GM13977 (cell line): ENCODE results near the gene SYS1.

Experiments
- DNase-seq: peaks from one replicate; pipeline ENCODE4 v3.0.0; 2012; ENCODE audit warnings: low spot score
- CTCF ChIP-seq: IDR thresholded peaks from 2 replicates; pipeline ENCODE4 v1.5.1; 2012; ENCODE audit warnings: mild to moderate bottlenecking, control low read depth; ENCODE audit not compliant: insufficient read depth; ENCODE audit errors: extremely low read depth, missing control alignments
- in situ Hi-C: fragments of 300-500 bp; cut with MboI; formaldehyde crosslinking; loops from one replicate; pipeline ENCODE4 v1.12.0; 2022; ENCODE audit warnings: low sequenced_read_pairs, low pct_unique_long_range_greater_than_20kb, mixed read lengths, inconsistent platforms; ENCODE audit not compliant: unreplicated experiment

SYS1 gene

GRCh38 chr20:45329497-45330319, 33.2 kb upstream of the SYS1 start:
- DNase-seq: no peak
- no peak for TF ChIP-seq CTCF
- in situ Hi-C loops: no loop called here

GRCh38 chr20:45330476-45330875, 32.5 kb upstream of the SYS1 start:
- in situ Hi-C loops: no loop called here

GRCh38 chr20:45336530-45337366, 26.2 kb upstream of the SYS1 start:
- in situ Hi-C loops: no loop called here
- no peak for TF ChIP-seq CTCF

More at GRCh38 chr20:45330476-45330875, 32.5 kb upstream of the SYS1 start:
- DNase-seq: no peak
- TF ChIP-seq CTCF: no peak

GRCh38 chr20:45337367-45338120, 25.4 kb upstream of the SYS1 start:
- in situ Hi-C loops: no loop called here
- DNase-seq: no peak
- TF ChIP-seq CTCF: no peak

More at GRCh38 chr20:45336530-45337366, 26.2 kb upstream of the SYS1 start:
- DNase-seq: no peak

- in situ Hi-C loops: no loop called here
- no peak for TF ChIP-seq CTCF
Measured at GRCh38 chr20:45338121-45339030, 24.6 kb upstream of the SYS1 start.

GRCh38 chr20:45339084-45339483, 23.9 kb upstream of the SYS1 start:
- no peak for DNase-seq
- no peak for TF ChIP-seq CTCF
- in situ Hi-C loops: no loop called here

More at GRCh38 chr20:45338121-45339030, 24.6 kb upstream of the SYS1 start:
- DNase-seq: no peak
